Daoy (cell line): ENCODE measurements around the gene HPF1. TPM values are rescaled to one million over a fixed set of nuclear protein-coding genes. Genes with fewer than 3 reads are reported as not detected.
"Not testable (repeated sequence)": the region's sequence is repeated elsewhere in the genome, so short reads cannot be mapped to it uniquely, and the experiment has no call there.

ENCODE experiments used
- DNase-seq: peaks from one replicate; pipeline ENCODE4 v3.0.0-alpha.2; 2015; ENCODE audit warnings: low read depth
- total RNA-seq: library from RNA; depleted of rRNA; stranded (reverse); fragments of >200 nt; shearing (Covaris generic); gene quantifications from 2 replicates; pipeline ENCODE4 v1.2.3, GENCODE V29; 2014; rRNA removed

HPF1 gene
- 23.3 and 34.4 TPM in 2 replicates for total RNA-seq

DNA sequence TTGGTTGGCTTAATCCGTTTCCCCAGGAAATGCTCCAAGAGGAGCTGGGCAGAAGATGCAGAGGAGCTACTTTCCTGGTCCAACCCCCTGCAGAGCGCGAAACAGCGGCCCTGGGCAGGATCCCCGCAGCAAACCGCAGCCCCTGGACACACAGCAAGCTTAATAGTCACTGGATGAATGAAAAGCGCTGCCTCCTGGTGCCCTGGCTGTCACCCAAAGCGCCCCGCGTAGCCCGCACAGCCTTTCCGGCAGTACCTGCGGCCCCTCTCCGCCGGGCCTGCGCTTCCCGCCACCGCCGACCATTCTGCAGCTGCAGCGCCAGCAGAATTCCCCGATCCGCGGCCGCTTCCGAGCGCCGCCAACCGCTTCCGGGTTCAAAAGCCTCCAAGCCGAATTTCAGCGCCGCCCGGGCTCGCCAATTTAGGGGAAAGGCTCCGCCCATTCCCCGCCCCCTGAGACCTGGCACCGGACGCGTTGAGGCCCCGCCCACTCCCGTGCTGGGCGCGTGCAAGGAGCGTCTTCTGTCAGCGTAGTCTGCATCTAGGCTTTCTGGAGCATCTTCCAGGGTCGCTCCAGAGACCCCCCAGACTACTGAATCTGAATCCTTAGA is at the start of gene HPF1:
Gene HPF1 (minus strand): TSS at position 370 of the 610 bp plus-strand sequence. CDS start 67 bp downstream, at position 303.
- peak; percentile 83 for DNase-seq

DNA sequence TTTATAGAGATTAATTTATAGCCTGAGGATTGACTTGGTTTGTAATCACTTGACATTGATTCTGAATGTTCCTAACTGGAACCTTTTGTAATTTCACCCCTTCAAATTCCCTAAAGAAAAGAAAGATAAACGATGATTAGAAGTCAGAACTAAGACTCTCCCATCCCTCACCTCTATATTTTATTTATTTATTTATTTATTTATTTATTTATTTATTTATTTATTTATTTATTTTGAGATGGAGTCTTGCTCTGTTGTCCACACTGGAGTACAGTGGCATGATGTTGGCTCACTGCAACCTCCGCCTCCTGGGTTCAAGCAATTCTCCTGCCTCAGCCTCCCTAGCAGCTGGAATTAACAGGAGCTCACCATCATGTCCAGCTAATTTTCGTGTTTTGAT is 49.0 kb upstream of the HPF1 start:
- DNase-seq: not testable (repeated sequence)

DNA sequence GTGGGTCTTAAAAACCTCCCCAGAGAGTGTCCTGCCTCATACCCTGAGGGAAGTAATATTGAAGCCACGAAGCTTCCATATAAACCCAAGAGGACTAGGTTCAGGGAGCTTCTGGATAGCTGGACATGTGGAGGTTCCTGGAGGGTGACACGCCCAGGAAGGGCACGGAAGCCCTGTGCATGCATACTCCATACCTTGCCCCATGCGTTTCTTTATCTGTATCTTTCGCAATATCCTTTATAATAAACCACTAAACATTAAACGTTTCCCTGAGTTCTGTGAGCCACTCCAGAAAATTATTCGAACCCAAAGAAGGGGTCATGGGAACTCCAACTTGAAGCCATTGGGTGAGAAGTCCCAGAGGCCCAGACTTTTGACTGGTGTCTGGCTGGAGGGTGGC is 45.7 kb upstream of the HPF1 start:
- DNase-seq: no peak

DNA sequence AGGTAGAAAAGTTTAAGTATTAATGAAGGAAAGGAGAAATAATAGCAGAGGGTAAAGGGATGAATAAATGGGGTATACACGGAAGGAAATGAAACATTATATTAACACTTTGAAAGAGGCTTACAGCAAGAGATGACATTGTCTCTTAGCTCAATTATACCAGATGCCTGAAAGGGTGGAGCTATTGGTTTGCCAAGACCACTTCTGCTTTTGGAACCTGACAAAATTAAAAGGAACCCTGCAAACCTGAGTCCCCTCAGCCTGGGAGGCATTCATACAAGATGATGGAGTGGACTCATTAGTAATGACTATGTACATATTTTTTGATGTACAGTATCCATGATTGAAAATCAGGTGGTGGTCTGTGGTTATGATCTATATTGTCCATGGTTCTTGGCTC is 45.1 kb upstream of the HPF1 start:
- DNase-seq: no peak

DNA sequence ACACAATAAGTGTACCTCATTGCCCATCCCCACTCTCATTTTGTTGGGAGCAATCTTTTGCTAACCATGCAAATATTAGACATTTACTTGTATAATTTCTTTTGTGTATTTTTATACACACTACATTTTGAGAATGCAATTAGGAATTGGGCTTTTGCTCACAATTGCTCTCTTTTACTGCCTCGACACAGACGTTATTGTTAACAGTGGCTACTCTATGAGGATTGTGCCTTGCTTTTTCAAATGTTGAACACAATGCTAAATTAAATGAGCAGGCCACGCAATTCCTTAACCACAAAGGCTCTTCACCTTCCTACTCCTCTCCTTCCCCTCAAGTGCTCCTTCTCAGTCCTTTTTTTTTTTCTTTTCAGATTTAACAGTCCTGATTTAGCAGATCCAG is 42.8 kb upstream of the HPF1 start:
- DNase-seq: no peak

DNA sequence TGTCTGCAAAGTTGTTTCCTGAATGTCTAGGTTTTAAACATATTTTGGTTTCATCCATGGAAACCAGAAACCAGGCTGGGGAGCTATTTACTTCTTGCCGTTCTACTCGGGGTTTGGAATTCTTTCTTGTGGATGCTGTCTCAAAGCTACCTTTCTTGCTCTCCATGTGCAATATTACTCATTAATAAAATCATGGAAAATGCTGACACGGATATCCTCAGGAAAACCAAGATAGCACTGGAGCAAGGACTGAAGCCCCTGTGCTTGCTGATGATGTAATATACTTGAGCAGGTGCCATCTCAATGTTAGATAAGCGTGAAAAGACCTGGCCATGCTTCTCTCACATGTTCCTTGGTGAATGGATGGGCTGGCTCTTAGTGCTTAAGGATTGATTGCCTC is 41.5 kb upstream of the HPF1 start:
- no peak for DNase-seq

DNA sequence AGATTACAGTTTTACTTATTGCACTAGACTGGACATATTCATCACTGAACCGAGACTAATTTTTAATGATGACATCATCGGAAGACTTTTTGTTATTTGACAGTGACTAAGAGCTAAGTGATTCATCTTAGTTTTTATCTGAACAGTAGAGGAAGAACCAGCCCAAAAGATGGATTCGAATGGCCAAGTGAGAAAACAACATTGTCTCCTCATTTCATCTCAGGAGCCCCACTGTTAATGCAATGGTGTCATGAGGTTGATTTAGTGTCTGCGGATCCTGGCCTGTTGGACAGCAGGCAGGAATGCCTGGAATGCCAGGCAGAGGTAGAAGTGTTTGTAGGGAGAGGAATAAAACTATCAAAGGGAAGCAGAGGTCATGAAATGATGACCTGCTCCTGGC is 37.8 kb upstream of the HPF1 start:
- DNase-seq: peak; percentile 2

DNA sequence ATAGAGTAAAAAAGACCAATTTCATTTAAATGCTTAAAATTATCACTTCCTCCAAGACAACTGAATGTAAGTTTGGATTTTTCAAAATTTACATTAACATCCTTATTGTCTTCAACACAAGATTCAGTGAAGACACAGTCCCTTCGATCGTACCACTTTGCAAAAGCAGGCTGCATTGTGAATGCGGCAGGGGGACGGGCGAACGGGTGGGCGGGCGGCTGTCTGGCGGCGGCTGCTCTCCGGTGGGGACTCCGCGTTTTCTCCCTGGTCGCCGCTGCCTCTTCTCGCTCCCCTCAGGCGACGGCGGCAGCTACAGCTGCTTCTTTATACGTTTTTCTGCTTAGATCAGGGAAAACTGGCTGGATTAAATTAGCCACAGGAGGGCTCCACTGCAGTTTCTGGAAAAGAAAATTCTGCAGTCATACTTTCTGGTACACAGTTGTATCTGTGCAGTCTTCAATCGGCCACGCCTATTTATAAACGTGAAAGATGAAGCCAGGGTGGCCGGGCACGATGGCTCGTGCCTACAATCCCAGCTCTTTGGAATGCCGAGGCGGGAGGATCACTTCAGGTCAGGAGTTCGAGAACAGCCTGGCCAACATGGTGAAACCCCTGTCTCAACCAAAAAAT is 33.9 kb upstream of the HPF1 start:
- peak; percentile 47 for DNase-seq

DNA sequence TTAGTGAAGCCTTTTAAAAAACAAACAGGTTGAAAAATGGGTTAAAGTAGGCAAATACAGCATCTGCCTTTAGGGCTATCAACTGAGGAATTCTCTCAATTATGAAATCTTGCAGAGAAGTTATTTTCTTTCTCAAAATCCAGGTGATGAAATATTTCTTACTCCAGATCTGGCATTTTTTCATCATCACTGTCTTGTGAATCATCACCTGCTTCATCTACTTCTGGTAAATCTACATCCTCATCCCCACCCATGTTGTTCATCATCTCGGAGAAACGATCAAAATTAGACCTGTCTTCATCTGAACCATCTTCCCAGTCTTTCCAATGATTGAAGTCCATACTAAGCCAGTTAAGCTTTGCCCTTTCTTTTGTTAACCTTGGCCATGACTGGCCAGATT is 33.3 kb upstream of the HPF1 start:
- no peak for DNase-seq

DNA sequence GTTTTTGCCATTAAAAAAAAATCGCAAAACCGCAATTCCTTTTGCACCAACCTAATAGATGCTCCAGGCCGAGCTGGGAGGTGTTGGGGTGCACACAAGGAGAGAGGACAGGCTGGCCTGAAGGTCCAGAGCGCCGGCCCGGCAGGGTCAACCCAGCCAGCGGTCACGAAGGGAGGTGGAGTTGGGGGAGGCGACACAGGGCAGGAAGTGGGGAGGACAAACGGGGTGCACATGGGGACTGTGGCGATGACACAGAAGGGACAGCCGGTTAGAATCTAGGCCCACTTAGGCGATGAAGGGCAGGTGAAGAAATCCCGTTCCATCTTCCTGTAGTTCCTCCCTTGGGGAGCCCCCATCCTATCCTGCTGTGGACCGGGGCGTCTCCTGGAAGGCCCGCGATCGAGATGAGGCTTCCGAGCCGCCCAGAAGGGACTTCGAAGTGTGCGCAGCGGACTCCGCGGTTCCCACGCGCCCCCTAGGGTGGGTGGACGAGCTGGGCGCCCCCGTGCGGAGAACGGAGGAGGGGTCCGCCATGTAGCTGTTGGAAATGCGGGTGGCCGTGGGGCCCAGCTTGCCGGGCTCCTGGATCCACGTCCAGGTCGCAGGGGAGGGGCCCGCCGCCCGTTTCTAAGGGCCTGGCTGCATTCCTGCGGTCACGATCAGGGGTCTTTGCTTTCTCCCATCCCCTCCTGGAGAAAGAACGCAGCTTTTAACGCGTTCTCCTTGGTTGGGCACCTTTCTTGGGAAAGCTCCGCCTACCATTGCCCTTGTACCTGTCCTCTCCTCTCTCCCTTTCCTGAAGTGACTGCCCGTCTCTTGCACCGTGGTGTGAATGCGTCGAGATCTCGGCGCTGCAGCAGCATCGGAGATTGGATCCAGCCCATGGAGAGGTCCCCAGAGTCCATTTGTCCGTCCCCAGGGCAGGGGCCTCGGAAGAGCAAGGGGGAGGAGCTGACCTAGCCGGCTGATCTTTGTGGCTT is 17.0 kb upstream of the HPF1 start:
- DNase-seq: no peak

DNA sequence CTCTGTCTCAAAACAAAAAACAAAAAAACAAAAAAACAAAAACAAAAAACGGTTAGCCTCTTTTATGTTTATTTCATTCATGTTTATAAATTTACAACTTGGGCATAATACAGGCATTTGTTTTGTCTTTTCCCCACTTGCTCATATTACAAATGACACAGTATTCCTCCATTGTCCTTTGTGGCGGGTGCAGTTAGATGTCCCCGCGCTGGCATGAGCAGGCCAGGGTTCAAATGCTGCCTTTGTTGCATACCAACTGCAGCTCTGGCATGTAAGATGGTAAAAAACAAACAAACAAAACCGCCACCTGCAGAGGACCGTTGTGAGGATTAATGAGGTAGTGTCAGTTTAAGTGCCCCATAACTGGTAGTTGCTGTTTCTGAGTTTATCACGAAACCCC is 16.1 kb upstream of the HPF1 start:
- DNase-seq: no peak

DNA sequence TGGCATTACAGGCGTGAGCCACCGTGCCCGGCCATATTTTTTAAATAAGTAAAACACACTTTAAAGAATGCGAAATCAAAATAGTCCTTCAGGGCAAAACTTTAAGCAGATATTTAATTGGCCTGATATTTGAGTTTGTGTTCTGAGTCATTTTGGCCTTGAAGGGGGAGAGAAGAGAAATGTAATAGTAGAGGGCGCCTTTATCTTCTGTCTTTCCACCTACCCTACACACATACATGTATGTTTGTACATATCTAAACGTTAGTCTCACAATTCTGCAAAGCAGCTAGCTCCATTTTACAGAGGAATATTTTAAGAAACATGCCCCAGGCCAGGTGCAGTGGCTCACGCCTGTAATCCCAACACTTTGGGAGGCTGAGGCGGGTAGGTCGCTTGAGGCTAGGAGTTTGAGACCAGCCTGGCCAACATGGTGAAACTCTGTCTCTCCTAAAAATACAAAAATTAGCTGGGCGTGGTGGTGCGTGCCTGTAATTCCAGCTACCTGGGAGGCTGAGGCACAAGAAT is 13.9 kb upstream of the HPF1 start:
- not testable (repeated sequence) for DNase-seq

DNA sequence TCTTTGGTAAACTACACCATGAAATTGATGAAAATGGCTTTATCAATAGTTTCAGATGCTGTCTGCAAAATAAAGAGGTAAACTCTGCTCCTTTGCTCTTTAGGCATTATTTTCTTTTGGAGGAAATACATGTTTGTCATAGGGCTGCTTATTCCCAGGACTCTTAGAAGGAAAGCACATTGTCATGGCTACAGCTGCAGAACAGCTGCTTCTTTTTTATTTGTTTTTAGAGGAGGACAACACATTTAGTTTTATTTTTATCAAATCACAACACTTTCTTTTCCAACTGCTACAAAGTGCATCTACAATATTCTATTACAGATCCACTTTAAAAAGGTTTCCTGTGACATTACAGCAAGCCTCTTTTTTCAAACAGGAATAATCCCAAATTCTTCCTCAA is 12.7 kb upstream of the HPF1 start:
- DNase-seq: no peak

DNA sequence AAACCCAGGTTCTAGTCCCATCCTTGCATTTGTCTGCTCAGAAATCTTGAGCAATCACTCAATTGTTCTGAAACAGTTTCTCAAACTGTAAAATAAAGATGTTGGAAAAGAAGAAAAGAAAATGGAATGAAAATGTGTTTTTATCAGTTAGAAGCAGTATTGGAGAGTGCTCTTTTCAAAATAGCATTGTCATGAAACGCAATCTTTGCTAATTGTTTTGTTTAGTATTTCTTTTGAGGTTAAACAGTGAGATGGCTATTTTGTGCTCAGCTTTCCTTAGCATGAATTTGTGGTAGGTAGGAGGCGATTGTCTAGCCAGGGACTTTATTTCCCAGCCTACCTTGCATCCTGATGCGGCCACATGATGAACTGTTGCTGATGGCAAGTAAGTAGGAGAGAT is 10.6 kb upstream of the HPF1 start:
- DNase-seq: no peak

DNA sequence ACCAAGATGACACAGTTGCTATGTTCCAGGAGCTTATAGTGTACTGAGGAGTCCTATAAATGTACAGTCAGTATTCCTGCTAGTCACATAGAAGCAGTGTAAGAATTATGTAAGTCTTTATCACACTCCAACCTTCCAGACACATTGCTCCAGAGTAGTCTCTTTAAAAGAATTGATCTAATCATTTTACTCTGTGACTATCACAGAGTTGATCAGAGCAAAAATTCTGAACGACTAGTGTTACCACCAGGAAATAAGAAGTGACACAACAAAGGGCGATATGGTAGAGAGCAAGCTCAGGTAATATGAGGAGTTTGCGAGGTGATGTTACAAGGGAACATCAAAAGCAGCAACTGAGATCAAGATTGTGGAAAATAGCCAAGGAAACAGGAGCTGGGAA is 9.0 kb upstream of the HPF1 start:
- DNase-seq: no peak

DNA sequence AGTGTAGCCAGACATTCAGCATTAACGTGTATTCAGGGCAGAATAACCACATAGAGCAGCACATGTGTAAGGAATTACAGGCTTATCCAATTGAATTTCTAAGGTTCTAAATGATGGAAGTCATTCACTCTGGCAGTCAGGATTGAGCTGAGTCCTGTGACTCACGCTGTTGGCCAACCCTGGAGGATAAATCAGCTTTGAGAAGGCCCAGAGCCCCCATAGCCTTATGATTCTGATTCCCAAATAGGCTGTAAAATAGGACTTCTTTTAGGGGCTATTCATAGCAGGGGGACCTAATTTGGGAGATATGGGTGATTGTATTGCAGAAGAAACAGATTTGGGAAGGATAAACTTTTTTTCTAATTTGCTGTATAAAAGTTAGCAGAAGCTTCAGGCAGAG is 8.1 kb upstream of the HPF1 start:
- DNase-seq: no peak

DNA sequence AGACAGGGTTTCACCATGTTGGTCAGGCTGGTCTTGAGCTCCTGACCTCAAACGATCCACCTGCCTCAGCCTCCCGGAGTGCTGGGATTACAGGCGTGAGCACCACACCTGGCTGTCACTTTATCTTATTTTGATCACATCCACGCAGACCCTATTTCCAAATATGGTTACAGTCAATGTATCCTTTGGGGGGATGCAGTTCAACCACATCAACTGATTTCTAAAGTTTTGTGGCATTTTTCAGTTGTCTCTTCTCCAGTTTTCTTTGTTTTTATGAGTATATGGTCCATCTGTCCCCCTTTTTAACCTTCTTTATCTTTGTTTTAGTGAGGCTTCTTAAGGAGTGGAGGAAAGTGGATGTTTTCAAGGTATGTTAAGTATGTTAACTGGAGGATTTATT is 4.1 kb upstream of the HPF1 start:
- no peak for DNase-seq

DNA sequence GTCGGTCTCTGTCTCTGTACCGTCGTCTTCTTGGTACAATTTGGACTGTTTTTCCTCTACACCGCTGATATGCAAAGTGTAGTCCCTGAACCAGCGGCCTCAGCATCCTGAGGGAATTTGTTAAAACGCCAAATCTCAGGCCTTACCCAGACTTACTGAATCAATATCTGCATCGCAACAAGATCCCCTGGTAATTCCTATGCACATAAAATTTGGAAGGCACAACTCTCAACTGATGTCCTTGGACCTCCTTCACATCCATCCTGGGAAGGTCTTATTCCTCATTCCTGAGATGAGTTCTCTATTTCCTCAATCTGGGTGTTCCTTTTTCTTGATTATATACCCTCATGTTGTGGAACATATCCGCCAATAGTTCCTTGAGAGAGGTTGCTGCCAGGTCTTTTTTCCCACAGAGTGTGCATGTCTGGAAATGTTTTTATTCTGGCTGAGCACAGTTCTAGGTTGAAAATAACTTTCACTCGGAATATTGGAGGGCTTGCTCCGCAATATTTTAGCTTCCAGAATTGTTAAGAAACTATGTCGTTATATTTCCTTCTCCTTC is 738 bp upstream of the HPF1 start:
- no peak for DNase-seq

DNA sequence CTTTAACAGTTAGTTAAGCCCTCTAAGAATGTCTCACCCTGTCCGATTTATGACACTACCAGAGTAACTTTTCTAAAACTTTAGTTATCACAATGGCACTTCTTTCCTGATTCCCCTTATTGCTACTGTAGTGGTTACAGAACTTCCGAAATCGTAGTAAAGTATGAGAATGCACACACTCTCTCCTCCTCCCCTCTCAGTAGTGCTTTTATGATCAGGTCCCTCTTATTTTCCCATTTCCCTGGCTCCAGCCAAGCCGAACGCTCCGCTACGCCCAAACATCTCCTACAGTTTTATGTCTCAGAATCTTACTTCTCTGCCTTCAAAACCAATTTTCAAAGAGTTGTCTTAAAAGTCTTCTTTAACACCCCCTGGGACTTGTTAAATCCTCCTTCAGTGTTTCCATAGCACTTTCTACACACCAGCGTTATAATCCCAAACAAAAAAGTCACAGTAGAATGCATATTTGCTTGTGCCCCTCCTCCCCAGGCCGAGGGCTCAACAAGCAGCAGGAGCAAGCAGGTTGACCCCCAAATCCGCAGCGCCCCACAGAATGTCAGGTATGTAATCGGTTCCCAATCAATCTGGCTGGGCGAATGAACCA is 671 bp downstream of the HPF1 start:
- DNase-seq: no peak

DNA sequence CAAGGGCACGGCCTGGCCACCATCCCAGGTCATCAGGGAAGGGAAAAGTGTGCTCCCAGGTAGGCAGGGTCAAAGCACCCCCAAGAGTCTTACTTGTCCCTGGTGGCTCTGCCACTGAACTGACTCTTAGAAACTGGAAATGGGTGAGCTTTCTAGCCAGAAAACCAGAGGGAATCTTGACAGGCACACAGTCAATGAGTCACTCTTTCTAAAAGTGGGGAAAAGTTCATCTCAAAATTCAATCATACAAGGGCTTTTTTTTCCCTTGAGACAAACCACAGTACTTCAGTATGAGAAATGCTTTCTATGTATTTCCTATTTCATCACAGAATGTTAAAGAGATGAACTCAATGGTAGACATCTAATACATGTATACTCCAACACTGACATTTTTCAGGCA is 12.5 kb downstream of the HPF1 start:
- DNase-seq: no peak

DNA sequence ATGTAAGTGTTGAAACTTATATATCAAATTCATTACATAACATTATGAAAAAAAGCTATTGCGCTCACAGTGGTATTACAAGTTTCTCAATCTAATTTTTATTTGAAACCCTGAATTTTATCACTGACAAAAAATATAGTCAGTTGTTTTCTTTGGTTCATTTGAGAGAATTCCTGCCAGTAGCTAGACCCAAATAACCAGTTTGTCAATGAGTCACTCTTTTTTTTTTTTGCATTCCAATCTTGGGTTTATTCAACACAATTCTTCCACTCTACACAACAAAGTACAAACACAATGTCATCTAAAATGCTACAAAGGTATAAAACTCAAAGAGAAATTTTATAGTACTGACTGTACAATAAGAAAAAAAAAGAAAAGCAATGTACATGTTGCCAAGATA is 13.1 kb downstream of the HPF1 start:
- no peak for DNase-seq

DNA sequence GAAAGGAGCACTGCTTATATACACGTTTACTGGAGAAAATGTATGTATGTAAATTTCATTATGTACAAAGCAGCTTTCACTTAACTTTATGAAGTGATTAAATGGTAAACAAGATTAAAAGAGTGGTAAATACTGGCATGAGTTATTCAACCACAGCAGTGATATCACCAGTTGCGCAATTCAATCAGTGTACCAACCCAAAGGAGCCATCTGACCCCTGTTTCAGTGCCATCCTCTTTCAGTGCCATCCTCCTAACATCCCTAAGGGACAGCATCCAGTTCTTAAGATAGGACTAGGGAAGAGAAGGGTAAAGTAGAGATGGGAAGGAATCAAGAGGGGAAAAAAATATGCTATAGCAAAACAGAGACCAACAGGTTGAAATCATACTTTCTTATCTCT is 16.2 kb downstream of the HPF1 start:
- DNase-seq: no peak
